Nephron progenitor cell (in vitro differentiated cells): ENCODE measurements around the gene OS9.

Source experiments
- DNase-seq: peaks from one replicate; pipeline ENCODE4 v3.0.0; 2021
- H3K27ac Mint-ChIP-seq: 2 replicates; pipeline ENCODE4 v1.8.0; 2021; ENCODE audit warnings: mild to moderate bottlenecking, moderate library complexity, mixed read lengths
- H3K27me3 Mint-ChIP-seq: 2 replicates; pipeline ENCODE4 v1.8.0; 2021; ENCODE audit warnings: mild to moderate bottlenecking, low read depth, mixed read lengths; ENCODE audit not compliant: poor library complexity
- H3K36me3 Mint-ChIP-seq: 2 replicates; pipeline ENCODE4 v1.8.0; 2021; ENCODE audit warnings: low read depth, mixed read lengths
- H3K4me1 Mint-ChIP-seq: 2 replicates; pipeline ENCODE4 v1.8.0; 2021; ENCODE audit warnings: mixed read lengths
- H3K4me3 Mint-ChIP-seq: 2 replicates; pipeline ENCODE4 v1.8.0; 2021; ENCODE audit warnings: mild to moderate bottlenecking, moderate library complexity, mixed read lengths
- H3K9me3 Mint-ChIP-seq: 2 replicates; pipeline ENCODE4 v1.8.0; 2021; ENCODE audit warnings: mild to moderate bottlenecking, moderate library complexity, mixed read lengths
- CTCF ChIP-seq: fragments of 200-600 bp; sonication (generic); IDR thresholded peaks from 2 replicates; pipeline ENCODE4 v1.5.0; 2021; ENCODE audit warnings: antibody characterized with exemption

Gene OS9

GRCh38 chr12:57745485-57745881 is 51.6 kb downstream of the OS9 start:
- no peak for DNase-seq

GRCh38 chr12:57746025-57746424 is 52.1 kb downstream of the OS9 start:
- no peak overlapping the region for H3K27ac Mint-ChIP-seq
- peaks cover 33% of the 10 kb centered on the region for H3K4me1 Mint-ChIP-seq
- H3K27me3 Mint-ChIP-seq = peaks cover 37% of the 10 kb centered on the region
- TF ChIP-seq CTCF = no peak
- DNase-seq = no peak
- peak overlapping the region; percentile 95 for H3K4me3 Mint-ChIP-seq
- peaks cover 52% of the 10 kb centered on the region for H3K36me3 Mint-ChIP-seq
- H3K9me3 Mint-ChIP-seq = no peaks in the 10 kb centered on the region

More at GRCh38 chr12:57745485-57745881, 51.6 kb downstream of the OS9 start:
- H3K9me3 Mint-ChIP-seq = no peaks in the 10 kb centered on the region
- H3K4me3 Mint-ChIP-seq = peak overlapping the region; percentile 95
- H3K27me3 Mint-ChIP-seq = peaks cover 43% of the 10 kb centered on the region
- H3K27ac Mint-ChIP-seq = peak overlapping the region; percentile 98
- H3K36me3 Mint-ChIP-seq = peaks cover 47% of the 10 kb centered on the region
- peaks cover 27% of the 10 kb centered on the region for H3K4me1 Mint-ChIP-seq
- TF ChIP-seq CTCF = no peak

- H3K27me3 Mint-ChIP-seq = peaks cover 32% of the 10 kb centered on the region
- H3K4me1 Mint-ChIP-seq = peaks cover 58% of the 10 kb centered on the region
- DNase-seq = no peak
- no peak for TF ChIP-seq CTCF
- no peak overlapping the region for H3K27ac Mint-ChIP-seq
- H3K36me3 Mint-ChIP-seq = peaks cover 62% of the 10 kb centered on the region
- no peaks in the 10 kb centered on the region for H3K9me3 Mint-ChIP-seq
- no peak overlapping the region for H3K4me3 Mint-ChIP-seq
Observed at GRCh38 chr12:57749061-57749460, 55.1 kb downstream of the OS9 start.

GRCh38 chr12:57750561-57751431 is 56.9 kb downstream of the OS9 start:
- TF ChIP-seq CTCF = no peak
- Mint-ChIP-seq H3K36me3 (peaks cover 59% of the 10 kb centered on the region), H3K9me3 (no peaks in the 10 kb centered on the region), H3K4me1 (peaks cover 51% of the 10 kb centered on the region), H3K27me3 (peaks cover 31% of the 10 kb centered on the region), H3K4me3 (peak overlapping the region; percentile 98), H3K27ac (peak overlapping the region; percentile 94)
- no peak for DNase-seq

GRCh38 chr12:57751432-57751787 is 57.5 kb downstream of the OS9 start:
- peaks cover 37% of the 10 kb centered on the region for H3K27me3 Mint-ChIP-seq
- no peak for DNase-seq
- no peaks in the 10 kb centered on the region for H3K9me3 Mint-ChIP-seq
- TF ChIP-seq CTCF = no peak
- peak overlapping the region; percentile 94 for H3K27ac Mint-ChIP-seq
- H3K4me1 Mint-ChIP-seq = peaks cover 50% of the 10 kb centered on the region
- peak overlapping the region; percentile 98 for H3K4me3 Mint-ChIP-seq
- peaks cover 53% of the 10 kb centered on the region for H3K36me3 Mint-ChIP-seq
